Measurements from ENCODE around the gene PITHD1. TPM values are rescaled to one million over a fixed set of nuclear protein-coding genes. Genes with fewer than 3 reads are reported as not detected.

The PITHD1 gene
- total and polyA plus RNA-seq, 10 of the 15 experiments (the other 5 are each of a cell fraction or from before 2014, with no cell fraction given): 23.7 to 82.2 (median 67.0) TPM

- TF ChIP-seq HCFC1 (IDR thresholded peaks at IDR 0.05; ENCODE audit: low read length) (no peak), ZZZ3 (IDR thresholded peaks at IDR 0.05; ENCODE audit: control insufficient read depth, insufficient read length, low read depth) (no peak), MEF2B (IDR thresholded peaks at IDR 0.05; ENCODE audit: partially characterized antibody, poor library complexity, severe bottlenecking) (no peak), NFYA (IDR thresholded peaks at IDR 0.05; ENCODE audit: borderline replicate concordance, low read depth, low read length) (no peak), RELB (IDR thresholded peaks at IDR 0.05; ENCODE audit: low read depth) (no peak), ESRRA (IDR thresholded peaks at IDR 0.05; ENCODE audit: low read length) (no peak), CHD2 (IDR thresholded peaks at IDR 0.05; ENCODE audit: borderline replicate concordance, low read depth, low read length) (no peak)
Observed at GRCh38 chr1:23806280-23806679, 28.1 kb downstream of the PITHD1 start (continued).

DNA sequence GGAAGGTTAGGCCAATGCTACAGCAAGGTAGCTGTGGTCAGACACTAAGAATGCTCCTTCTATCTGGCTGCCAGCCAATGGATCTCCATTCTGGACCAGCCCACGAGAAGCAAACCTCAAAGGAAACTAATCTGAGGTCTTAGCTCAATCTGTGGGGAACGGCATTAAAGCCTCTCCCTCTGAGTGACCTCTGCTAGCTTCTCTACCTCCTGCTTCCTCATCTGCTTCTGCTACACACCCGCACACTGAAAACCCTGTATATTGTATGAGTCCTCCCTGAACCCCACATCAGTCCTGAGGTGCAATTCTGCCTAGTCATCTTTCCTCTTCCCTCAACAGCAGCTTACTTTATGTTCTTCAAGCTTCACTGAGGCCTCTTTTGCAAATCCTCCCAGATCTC, 29.2 kb downstream of the PITHD1 start:
- H3K79me2 ChIP-seq (ENCODE audit: control insufficient read depth, insufficient read depth, low read length): no peaks in the 10 kb centered on the region
- intact Hi-C loops (cut with micrococcal nuclease; ENCODE audit: unreplicated experiment): no loop called here
- ChIA-PET CTCF (interaction anchor here (0.8 to 7.5 kb wide), 5 partner anchors 32 to 110 kb away, joined by 3 to 109 read pairs (median 63); partner anchors contain the start of gene PITHD1), SMC1A (ENCODE audit: uncharacterized antibody, unreplicated experiment) (interaction anchor here (1.0 to 6.9 kb wide), 8 partner anchors 9 to 109 kb away, joined by 3 to 117 read pairs (median 4); no protein-coding TSS in a partner anchor), POLR2A (interaction anchor here (0.6 to 1.2 kb wide), 3 partner anchors 16 to 18 kb away, joined by 3 to 5 read pairs (median 3); partner anchors contain the start of gene HMGCL), RAD21 (ENCODE audit: unreplicated experiment) (interaction anchor here (0.6 to 1.5 kb wide), 3 partner anchors 80 to 204 kb away, joined by 3 to 6 read pairs (median 4); no protein-coding TSS in a partner anchor)
- no peaks in the 10 kb centered on the region for H3K9me3 ChIP-seq (replicated peaks; ENCODE audit: control insufficient read depth, insufficient read depth, low read length)
- ATAC-seq (no peak), FAIRE-seq (no peak), DNase-seq (ENCODE audit: low read depth, low spot score) (no peak)
- no peak overlapping the region for H3K4me2 ChIP-seq (ENCODE audit: control insufficient read depth, insufficient read depth)
- no peak overlapping the region for H3K9ac ChIP-seq (ENCODE audit: control insufficient read depth, insufficient read depth, low read length)
- in situ Hi-C loops (cut with MboI): loop anchor here (5.0 to 10.0 kb wide), 2 partner anchors 57 to 110 kb away; partner anchors contain the start of gene FUCA1
- H3K4me1 ChIP-seq (ENCODE audit: control insufficient read depth, insufficient read depth, low read length): peaks cover 31% of the 10 kb centered on the region
- H3K4me3 ChIP-seq: no peak overlapping the region
- H3K27ac ChIP-seq (ENCODE audit: control insufficient read depth, insufficient read depth): no peak overlapping the region
- BruUV-seq (replicated peaks): no TSS peak
- no peaks in the 10 kb centered on the region for H3K27me3 ChIP-seq (replicated peaks in 1 of 2; ENCODE audit: control insufficient read depth in 2 of 2, insufficient read depth in 2 of 2, low read length in 1 of 2)
- WGBS (ENCODE audit: insufficient coverage, insufficient replicate concordance, low lambda C conversion rate, missing lambda C conversion rate): 79% methylated on average over 3 of the region's 3 CpGs
- peaks cover 0 to 8% of the 10 kb centered on the region in 2 experiments; a peak in 2 of 4 replicates for H3K36me3 ChIP-seq (ENCODE audit: control insufficient read depth in 2 of 2, insufficient read depth in 2 of 2, low read length in 1 of 2)
- TF ChIP-seq YY1 (IDR thresholded peaks at IDR 0.05; ENCODE audit: low read depth, low read length) (no peak), IRF4 (IDR thresholded peaks at IDR 0.05; ENCODE audit: low read depth, low read length) (no peak), SIN3A (IDR thresholded peaks at IDR 0.05; ENCODE audit: low read depth, low read length) (no peak), NR2F1 (conservative IDR thresholded peaks at IDR 0.05) (no peak), BHLHE40 (IDR thresholded peaks at IDR 0.05; ENCODE audit: borderline replicate concordance in 1 of 2, low read depth in 2 of 2, low read length in 1 of 2) (no peak), MEF2A (IDR thresholded peaks at IDR 0.05; ENCODE audit: insufficient read depth, low read depth, low read length) (no peak)
- TF ChIP-seq, protein P1, sequence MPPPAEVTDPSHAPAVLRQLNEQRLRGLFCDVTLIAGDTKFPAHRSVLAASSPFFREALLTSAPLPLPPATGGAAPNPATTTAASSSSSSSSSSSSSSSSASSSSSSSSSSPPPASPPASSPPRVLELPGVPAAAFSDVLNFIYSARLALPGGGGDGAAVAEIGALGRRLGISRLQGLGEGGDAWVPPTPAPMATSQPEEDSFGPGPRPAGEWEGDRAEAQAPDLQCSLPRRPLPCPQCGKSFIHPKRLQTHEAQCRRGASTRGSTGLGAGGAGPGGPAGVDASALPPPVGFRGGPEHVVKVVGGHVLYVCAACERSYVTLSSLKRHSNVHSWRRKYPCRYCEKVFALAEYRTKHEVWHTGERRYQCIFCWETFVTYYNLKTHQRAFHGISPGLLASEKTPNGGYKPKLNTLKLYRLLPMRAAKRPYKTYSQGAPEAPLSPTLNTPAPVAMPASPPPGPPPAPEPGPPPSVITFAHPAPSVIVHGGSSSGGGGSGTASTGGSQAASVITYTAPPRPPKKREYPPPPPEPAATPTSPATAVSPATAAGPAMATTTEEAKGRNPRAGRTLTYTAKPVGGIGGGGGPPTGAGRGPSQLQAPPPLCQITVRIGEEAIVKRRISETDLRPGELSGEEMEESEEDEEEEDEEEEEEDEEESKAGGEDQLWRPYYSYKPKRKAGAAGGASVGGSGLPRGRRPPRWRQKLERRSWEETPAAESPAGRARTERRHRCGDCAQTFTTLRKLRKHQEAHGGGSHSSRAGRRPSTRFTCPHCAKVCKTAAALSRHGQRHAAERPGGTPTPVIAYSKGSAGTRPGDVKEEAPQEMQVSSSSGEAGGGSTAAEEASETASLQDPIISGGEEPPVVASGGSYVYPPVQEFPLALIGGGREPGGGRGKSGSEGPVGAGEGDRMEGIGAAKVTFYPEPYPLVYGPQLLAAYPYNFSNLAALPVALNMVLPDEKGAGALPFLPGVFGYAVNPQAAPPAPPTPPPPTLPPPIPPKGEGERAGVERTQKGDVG (CRISPR knock-in tag; IDR thresholded peaks at IDR 0.05): no peak
- no peaks in the 10 kb centered on the region for H4K20me1 ChIP-seq (ENCODE audit: control insufficient read depth, insufficient read depth)
- H2AFZ ChIP-seq (ENCODE audit: control insufficient read depth, low read depth, low read length): no peak overlapping the region

Measured in GM12878 (cell line).